Pancreas (tissue), 10 donors: ENCODE data around the gene AQP2. TPM values are rescaled to one million over a fixed set of nuclear protein-coding genes. Genes with fewer than 3 reads are reported as not detected.

Source experiments
- ATAC-seq, 4 donors: fragments of 200-7000 bp; cut with Tn5 transposase; one replicate each; pipeline versions ENCODE4 v1.8.0 to v1.9.1; 2020; ENCODE audit warnings: mild to moderate bottlenecking in 4 of 4, moderate library complexity in 4 of 4
- DNase-seq, 6 donors: peaks; one replicate each; pipeline ENCODE4 v3.0.0-alpha.2; 2020
- FAIRE-seq: peaks from 2 replicates; lab custom pipeline; 2012; peaks lifted over from hg19 to GRCh38; lab: Jason Lieb, UNC
- H3K27ac ChIP-seq, 4 donors: fragments of 200-600 bp; sonication (generic); 1 replicate in 3 of 4; 2 replicates in 1 of 4; pipeline versions ENCODE4 v1.5.0 to v1.8.0; 2020
- H3K27me3 ChIP-seq, 4 donors: fragments of 200-600 bp; one replicate each; pipeline ENCODE4 v1.8.0; 2021
- H3K36me3 ChIP-seq, 3 donors: fragments of 200-600 bp; sonication (generic) in 1 of 3; one replicate each; pipeline versions ENCODE4 v1.5.0 to v1.8.0; 2020 to 2021
- H3K4me1 ChIP-seq, 3 donors: fragments of 200-600 bp; one replicate each; pipeline ENCODE4 v1.8.0; 2021
- H3K4me3 ChIP-seq, 4 donors: fragments of 200-600 bp; sonication (generic) in 2 of 4; one replicate each; pipeline versions ENCODE4 v1.5.0 to v1.8.0; 2020 to 2021
- H3K9me3 ChIP-seq, 4 donors: fragments of 200-600 bp; one replicate each; pipeline ENCODE4 v1.8.0; 2021
- WGBS, 2 donors: extraction: QIAGEN DNeasy Blood & Tissue Kit; methylation state at CpG; one replicate each; pipeline ENCODE4 v1.1.7; 2013; 5-methylcytosine and 5-hydroxymethylcytosine counted together
- intact Hi-C, 3 donors: fragments of 100-400 bp; cut with DNase I; formaldehyde crosslinking; loops; one replicate each; pipeline versions ENCODE4 v1.11.1 to v1.14.2; 2022
- polyA plus RNA-seq, 2 donors: library from polyadenylated mRNA; stranded (reverse); fragments of 200-250 nt; gene quantifications; one replicate each; pipeline ENCODE4 v1.2.3, GENCODE V29; 2013
- total RNA-seq, 6 donors: library from RNA; stranded (reverse); fragmentation: NEBNext Ultra II Directional in 4 of 6; extraction: Animal tissue kit (Norgen Biotek cat#: 25700) in 4 of 6; gene quantifications; one replicate each; pipeline versions ENCODE4 v1.2.1 to v1.2.4, GENCODE V29; 2021 to 2023
- TF ChIP-seq, protein P1 (sequence below), 4 donors: fragments of 200-600 bp; sonication (generic) in 3 of 4; IDR thresholded peaks; one replicate each; pipeline versions ENCODE4 v1.5.0 to v1.8.0; 2021; ENCODE audit warnings: antibody characterized with exemption in 4 of 4
- donor health status: healthy with polysubstance abuse.
- donor health status: DM: no; HTN: no; CAD: no; lungs with moderate emphysema.
- donor health status: DM: no; HTN: no; CAD: no.
- donor health status: control.
- donor health status: control.
- donor health status: Bipolar disorder and iron deficiency.
- donor health status: DM: yes; HTN: yes; CAD: no.
- donor health status: DM: no; HTN: no; CAD: no.
- donor health status: DM: no; HTN: no; CAD: no.
- donor health status: DM: yes; HTN: yes; CAD: no.

AQP2 gene
- total and polyA plus RNA-seq, 8 donors = 0.06 to 0.31 (median 0.12) TPM; not detected in 5

DNA sequence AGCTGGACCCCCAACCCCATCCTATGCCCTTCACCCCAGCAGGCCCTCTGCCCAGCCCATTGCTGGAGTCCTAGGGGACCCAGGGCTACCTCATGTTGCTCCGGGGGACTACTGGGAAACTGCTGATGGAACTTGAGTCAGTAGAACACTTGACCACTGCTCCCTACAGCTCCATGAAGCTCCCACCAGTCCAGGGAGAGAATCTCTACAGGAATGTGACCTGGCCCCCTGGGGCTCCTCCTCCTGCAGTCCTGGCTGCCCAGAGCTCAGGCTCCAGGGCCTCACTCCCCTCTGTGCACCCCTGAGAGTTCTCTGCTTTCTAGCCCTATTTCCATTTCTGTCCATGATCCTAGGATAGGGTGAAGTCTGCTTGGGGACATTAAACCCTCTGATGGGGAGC lies 10.8 kb upstream of the AQP2 start:
- TF ChIP-seq, protein P1, sequence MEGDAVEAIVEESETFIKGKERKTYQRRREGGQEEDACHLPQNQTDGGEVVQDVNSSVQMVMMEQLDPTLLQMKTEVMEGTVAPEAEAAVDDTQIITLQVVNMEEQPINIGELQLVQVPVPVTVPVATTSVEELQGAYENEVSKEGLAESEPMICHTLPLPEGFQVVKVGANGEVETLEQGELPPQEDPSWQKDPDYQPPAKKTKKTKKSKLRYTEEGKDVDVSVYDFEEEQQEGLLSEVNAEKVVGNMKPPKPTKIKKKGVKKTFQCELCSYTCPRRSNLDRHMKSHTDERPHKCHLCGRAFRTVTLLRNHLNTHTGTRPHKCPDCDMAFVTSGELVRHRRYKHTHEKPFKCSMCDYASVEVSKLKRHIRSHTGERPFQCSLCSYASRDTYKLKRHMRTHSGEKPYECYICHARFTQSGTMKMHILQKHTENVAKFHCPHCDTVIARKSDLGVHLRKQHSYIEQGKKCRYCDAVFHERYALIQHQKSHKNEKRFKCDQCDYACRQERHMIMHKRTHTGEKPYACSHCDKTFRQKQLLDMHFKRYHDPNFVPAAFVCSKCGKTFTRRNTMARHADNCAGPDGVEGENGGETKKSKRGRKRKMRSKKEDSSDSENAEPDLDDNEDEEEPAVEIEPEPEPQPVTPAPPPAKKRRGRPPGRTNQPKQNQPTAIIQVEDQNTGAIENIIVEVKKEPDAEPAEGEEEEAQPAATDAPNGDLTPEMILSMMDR (IDR thresholded peaks at IDR 0.05) = no peak
- no peak overlapping the region for H3K4me3 ChIP-seq
- peak overlapping the region; percentile 10 to 58 (median 48) for H3K27ac ChIP-seq
- H3K9me3 ChIP-seq = no peaks in the 10 kb centered on the region
- peak in 1 of 4 donors; percentile 18 for ATAC-seq
- 92 to 97% methylated on average over 1 of the region's 1 CpG for WGBS, 2 donors
- intact Hi-C loops = no loop called here
- H3K36me3 ChIP-seq = no peaks in the 10 kb centered on the region
- H3K27me3 ChIP-seq = no peaks in the 10 kb centered on the region
- peaks cover 0 to 4% (median 0%) of the 10 kb centered on the region in 3 donors for H3K4me1 ChIP-seq
- no peak for DNase-seq
- FAIRE-seq = no peak

DNA sequence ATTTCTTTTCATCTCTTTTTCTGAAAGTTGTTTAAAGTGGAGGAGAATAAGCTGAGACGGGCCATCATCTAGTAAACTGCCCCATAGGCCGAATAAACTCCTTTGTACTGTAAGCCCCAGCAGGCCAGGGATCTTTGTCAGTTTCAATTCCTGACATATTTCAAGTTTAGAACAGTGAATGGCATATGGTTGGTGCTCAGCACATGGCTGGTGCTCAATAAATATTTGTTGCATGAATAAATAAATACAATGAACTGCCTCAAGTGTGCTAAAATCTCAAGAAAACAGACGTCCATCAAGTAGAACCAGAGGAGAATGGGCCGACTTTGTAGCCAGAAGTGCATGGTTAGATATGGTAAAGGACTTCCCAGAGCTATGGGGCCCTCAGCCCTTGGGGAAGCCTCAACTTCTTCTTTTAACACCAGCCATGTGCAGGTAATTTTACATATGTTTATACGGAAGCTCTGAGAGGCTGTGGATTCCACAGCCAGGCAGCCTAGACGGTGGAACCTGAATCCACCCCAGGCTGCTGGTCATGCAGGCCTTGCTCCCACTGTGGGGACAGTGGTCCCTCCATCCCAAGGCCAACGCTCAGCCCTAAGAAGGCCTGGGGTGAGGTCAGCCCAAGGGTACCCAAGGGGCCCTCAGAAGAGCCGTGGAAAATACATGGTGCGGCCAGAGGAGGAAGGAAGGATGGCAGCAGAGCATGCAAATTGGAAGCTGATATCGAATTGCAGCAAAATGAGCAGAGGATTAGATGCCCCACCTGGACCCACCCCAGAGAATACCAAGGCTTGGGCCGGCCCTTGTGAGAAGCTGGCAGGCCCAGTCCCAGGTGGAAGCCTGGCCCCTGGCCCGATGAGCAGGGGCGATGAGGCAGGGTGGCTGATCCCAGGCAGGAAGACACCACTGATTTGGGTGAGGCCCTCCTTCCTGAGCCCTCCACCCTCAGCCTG lies 8.7 kb upstream of the AQP2 start:
- intact Hi-C loops = no loop called here
- DNase-seq = no peak
- 71% methylated on average over 13 of the region's 13 CpGs for WGBS, 2 donors
- H3K27me3 ChIP-seq = no peaks in the 10 kb centered on the region
- no peaks in the 10 kb centered on the region for H3K9me3 ChIP-seq
- H3K4me3 ChIP-seq = no peak overlapping the region
- TF ChIP-seq, protein P1 (IDR thresholded peaks at IDR 0.05) = no peak
- no peak for ATAC-seq
- H3K27ac ChIP-seq = no peak overlapping the region
- peaks cover 0 to 4% (median 3%) of the 10 kb centered on the region in 3 donors for H3K4me1 ChIP-seq
- no peak for FAIRE-seq
- H3K36me3 ChIP-seq = no peaks in the 10 kb centered on the region

DNA sequence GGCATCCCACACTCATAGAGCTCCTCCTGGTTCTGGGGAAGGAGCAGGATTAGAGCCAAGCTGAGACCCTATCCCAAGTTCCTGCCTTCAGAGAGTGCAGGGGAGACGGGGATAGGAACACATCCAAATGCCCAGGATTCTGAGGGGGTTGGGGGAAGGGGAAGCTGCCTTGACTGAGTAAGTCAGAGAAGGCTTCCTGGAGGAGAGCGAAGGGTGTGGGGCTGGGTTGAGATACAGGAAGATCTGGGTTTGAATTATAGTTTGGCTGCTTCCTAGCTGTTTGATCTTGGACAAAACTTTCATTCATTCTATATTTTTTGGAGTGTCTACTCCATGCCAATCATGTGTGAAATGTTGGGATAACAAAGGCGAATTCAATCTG lies 8.0 kb upstream of the AQP2 start:
- no peaks in the 10 kb centered on the region for H3K27me3 ChIP-seq
- H3K4me1 ChIP-seq = peaks cover 0 to 4% (median 3%) of the 10 kb centered on the region in 3 donors
- TF ChIP-seq, protein P1 (IDR thresholded peaks at IDR 0.05) = no peak
- intact Hi-C loops = no loop called here
- ATAC-seq (no peak), DNase-seq (no peak), FAIRE-seq (no peak)
- H3K4me3 ChIP-seq = no peak overlapping the region
- no peaks in the 10 kb centered on the region for H3K9me3 ChIP-seq
- no peak overlapping the region for H3K27ac ChIP-seq
- WGBS, 2 donors = 92 to 93% methylated on average over 3 of the region's 3 CpGs
- no peaks in the 10 kb centered on the region for H3K36me3 ChIP-seq

DNA sequence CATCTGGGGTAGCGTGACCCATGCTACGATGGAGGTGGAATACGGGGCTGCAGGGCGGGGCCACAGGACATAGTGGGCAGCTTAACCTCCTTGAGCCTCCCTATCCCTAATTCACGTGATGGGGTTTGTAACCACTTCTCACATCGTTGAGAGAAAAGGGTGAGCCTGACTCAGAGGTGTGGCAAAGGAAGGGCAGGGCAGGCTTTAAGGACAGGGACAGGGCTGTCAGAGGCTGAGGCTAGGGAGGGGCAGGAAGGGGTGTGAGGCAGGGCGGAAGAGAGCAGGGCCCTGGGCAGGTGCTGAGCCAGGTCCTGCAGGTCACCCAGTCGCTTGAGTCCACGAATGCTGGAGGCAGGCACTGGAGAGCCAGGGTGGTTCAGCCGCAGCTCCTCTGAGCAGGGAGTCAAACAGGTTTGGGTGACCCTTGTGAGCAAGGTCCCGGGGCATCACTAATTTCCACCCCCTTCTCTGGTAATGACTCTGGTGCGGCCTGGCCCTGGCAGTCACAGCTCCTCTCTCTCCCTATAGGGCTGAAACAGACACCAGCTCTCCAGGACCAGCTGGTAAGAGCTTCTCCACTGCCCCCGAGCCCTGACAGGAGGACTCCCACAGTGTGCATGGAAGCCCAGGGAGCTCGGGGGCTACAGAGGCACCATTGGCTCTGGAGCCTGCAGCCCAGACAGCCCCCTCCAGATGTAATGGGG lies 7.5 kb upstream of the AQP2 start:
- no peak for FAIRE-seq
- no peaks in the 10 kb centered on the region for H3K27me3 ChIP-seq
- no peaks in the 10 kb centered on the region for H3K9me3 ChIP-seq
- H3K4me1 ChIP-seq = peaks cover 0 to 3% (median 0%) of the 10 kb centered on the region in 3 donors
- H3K4me3 ChIP-seq = no peak overlapping the region
- DNase-seq = no peak
- no peak for ATAC-seq
- 79 to 80% methylated on average over 14 of the region's 14 CpGs for WGBS, 2 donors
- no peaks in the 10 kb centered on the region for H3K36me3 ChIP-seq
- TF ChIP-seq, protein P1 (IDR thresholded peaks at IDR 0.05) = no peak
- intact Hi-C loops = no loop called here
- H3K27ac ChIP-seq = no peak overlapping the region
